NCI-H2081 treated with DMSO at 0.1 percent for 48 hours (cell line): ENCODE measurements around the gene EPDR1.

ENCODE experiments used
- DNase-seq: peaks from one replicate; lab custom pipeline; 2025; lab: John Stamatoyannopoulos, UW

The EPDR1 gene

GRCh38 chr7:37920305-37920848 lies at the start of gene EPDR1:
Gene EPDR1, plus strand, starts transcription at chr7:37920640. Its CDS starts 300 bp downstream, at chr7:37920940.
- peak; percentile 60 for DNase-seq

- DNase-seq, result no peak
Measured at GRCh38 chr7:37882086-37882485, 38.4 kb upstream of the EPDR1 start.

- no peak for DNase-seq
Measured at GRCh38 chr7:37893359-37893758, 27.1 kb upstream of the EPDR1 start.

GRCh38 chr7:37894671-37895070 lies 25.8 kb upstream of the EPDR1 start:
- DNase-seq, result no peak

GRCh38 chr7:37899712-37900247 lies 20.7 kb upstream of the EPDR1 start:
- no peak for DNase-seq

- DNase-seq, result peak; percentile 27
Measured at GRCh38 chr7:37901236-37901827, 19.1 kb upstream of the EPDR1 start.

- DNase-seq, result no peak
Measured at GRCh38 chr7:37901890-37902524, 18.4 kb upstream of the EPDR1 start.

GRCh38 chr7:37908221-37908788 lies 12.1 kb upstream of the EPDR1 start:
- DNase-seq, result no peak

- DNase-seq, result no peak
Measured at GRCh38 chr7:37912756-37913155, 7.7 kb upstream of the EPDR1 start.

- DNase-seq, result no peak
Measured at GRCh38 chr7:37915438-37915837, 5.0 kb upstream of the EPDR1 start.

- DNase-seq, result no peak
Measured at GRCh38 chr7:37916017-37916672, 4.3 kb upstream of the EPDR1 start.

- DNase-seq, result no peak
Measured at GRCh38 chr7:37916673-37917660, 3.5 kb upstream of the EPDR1 start, which contains the start of gene SFRP4. Gene SFRP4, minus strand, starts transcription at chr7:37916817. Its CDS starts 280 bp downstream, at chr7:37916537.

- DNase-seq, result no peak
Measured at GRCh38 chr7:37918526-37918925, 1.9 kb upstream of the EPDR1 start.

GRCh38 chr7:37920849-37921805 lies 687 bp downstream of the EPDR1 start:
- no peak for DNase-seq

GRCh38 chr7:37921876-37922275 lies 1.4 kb downstream of the EPDR1 start:
- no peak for DNase-seq

- DNase-seq, result no peak
Measured at GRCh38 chr7:37923996-37924395, 3.6 kb downstream of the EPDR1 start.

GRCh38 chr7:37924491-37925041 lies 4.1 kb downstream of the EPDR1 start:
- DNase-seq, result no peak

- no peak for DNase-seq
Measured at GRCh38 chr7:37925620-37926019, 5.2 kb downstream of the EPDR1 start.

GRCh38 chr7:37927773-37928444 lies 7.5 kb downstream of the EPDR1 start:
- DNase-seq, result no peak
